ENCODE data around the gene MEST. TPM values are rescaled to one million over a fixed set of nuclear protein-coding genes. Genes with fewer than 3 reads are reported as not detected.

MEST gene
- polyA plus RNA-seq, 3 donors: 1.1 to 3.1 (median 1.8) TPM

- H3K9me3 ChIP-seq (replicated peaks in 1 of 2; ENCODE audit: control insufficient read depth in 1 of 2, insufficient read depth in 1 of 2, low read length in 2 of 2): peaks cover 0 to 9% of the 10 kb centered on the region in 2 donors
- peak overlapping the region; percentile 53 for H3K9ac ChIP-seq (ENCODE audit: insufficient read depth, low read length, poor library complexity, severe bottlenecking)
- no peaks in the 10 kb centered on the region for H3K79me2 ChIP-seq (ENCODE audit: insufficient read depth, low read length)
- H3K4me2 ChIP-seq (replicated peaks; ENCODE audit: extremely low read depth, low read length, poor library complexity, severe bottlenecking): peak overlapping the region; percentile 95
- Mint-ChIP-seq H3K4me1 (peaks cover 38% of the 10 kb centered on the region), H3K27ac (peak overlapping the region in 4 of 7 donors; percentile 27 to 58 (median 47)), H3K27me3 (ENCODE audit: low read depth in 3 of 3) (peaks cover 27 to 40% (median 33%) of the 10 kb centered on the region in 3 donors), H3K4me3 (peak overlapping the region; percentile 90 to 93), H3K9me3 (peaks cover 4 to 11% (median 7%) of the 10 kb centered on the region in 7 donors), H3K36me3 (peaks cover 0 to 4% of the 10 kb centered on the region in 2 donors)
- peak in 2 of 3 donors; percentile 40 to 56 for DNase-seq
- WGBS (ENCODE audit: insufficient coverage): under 1% methylated on average over 62 of the region's 67 CpGs
- peaks cover 33 to 37% of the 10 kb centered on the region in 2 donors for H3K4me1 ChIP-seq (ENCODE audit: control insufficient read depth in 1 of 2, insufficient read depth in 2 of 2, low read length in 2 of 2)
- no peak overlapping the region for H3K27ac ChIP-seq (ENCODE audit: low read depth in 1 of 2, low read length in 2 of 2)
- H4K20me1 ChIP-seq (ENCODE audit: insufficient read depth, low read length): no peaks in the 10 kb centered on the region
- intact Hi-C loops (cut with micrococcal nuclease): no loop called here
- H3K4me3 ChIP-seq (replicated peaks in 1 of 3; ENCODE audit: low read depth in 2 of 3, low read length in 3 of 3): peak overlapping the region; percentile 55 to 83 (median 82)
- peak overlapping the region; percentile 99 for H2AFZ ChIP-seq (ENCODE audit: insufficient read depth, low read depth, low read length, poor library complexity, severe bottlenecking)
- H3K27me3 ChIP-seq (ENCODE audit: control insufficient read depth in 2 of 2, insufficient read depth in 2 of 2, low read length in 2 of 2): peaks cover 2 to 32% of the 10 kb centered on the region in 2 donors
- peak; percentile 89 for TF ChIP-seq CTCF (IDR thresholded peaks at IDR 0.05)
- H3K36me3 ChIP-seq (replicated peaks in 1 of 2; ENCODE audit: control insufficient read depth in 1 of 2, insufficient read depth in 2 of 2, low read length in 2 of 2): no peaks in the 10 kb centered on the region
Observed at GRCh38 chr7:130486114-130486953, 5.6 kb upstream of the MEST start.

- Mint-ChIP-seq H3K9me3 (peaks cover 9 to 15% (median 12%) of the 10 kb centered on the region in 7 donors), H3K27ac (peak overlapping the region in 2 of 7 donors; percentile 21 to 32), H3K36me3 (peaks cover 0 to 4% of the 10 kb centered on the region in 2 donors), H3K27me3 (ENCODE audit: low read depth in 3 of 3) (peaks cover 32 to 47% (median 39%) of the 10 kb centered on the region in 3 donors), H3K4me3 (peak overlapping the region; percentile 90 to 93), H3K4me1 (peaks cover 40% of the 10 kb centered on the region)
- Histone ChIP-seq H3K4me3 (replicated peaks in 1 of 3; ENCODE audit: low read depth in 2 of 3, low read length in 3 of 3) (peak overlapping the region; percentile 55 to 83 (median 82)), H3K9me3 (replicated peaks in 1 of 2; ENCODE audit: control insufficient read depth in 1 of 2, insufficient read depth in 1 of 2, low read length in 2 of 2) (peaks cover 0 to 14% of the 10 kb centered on the region in 2 donors), H3K27ac (ENCODE audit: low read depth in 1 of 2, low read length in 2 of 2) (no peak overlapping the region), H4K20me1 (ENCODE audit: insufficient read depth, low read length) (no peaks in the 10 kb centered on the region), H3K4me1 (ENCODE audit: control insufficient read depth in 1 of 2, insufficient read depth in 2 of 2, low read length in 2 of 2) (peaks cover 38 to 39% of the 10 kb centered on the region in 2 donors), H2AFZ (ENCODE audit: insufficient read depth, low read depth, low read length, poor library complexity, severe bottlenecking) (peak overlapping the region; percentile 99), H3K79me2 (ENCODE audit: insufficient read depth, low read length) (no peaks in the 10 kb centered on the region), H3K27me3 (ENCODE audit: control insufficient read depth in 2 of 2, insufficient read depth in 2 of 2, low read length in 2 of 2) (peaks cover 2 to 37% of the 10 kb centered on the region in 2 donors), H3K36me3 (replicated peaks in 1 of 2; ENCODE audit: control insufficient read depth in 1 of 2, insufficient read depth in 2 of 2, low read length in 2 of 2) (no peaks in the 10 kb centered on the region), H3K4me2 (replicated peaks; ENCODE audit: extremely low read depth, low read length, poor library complexity, severe bottlenecking) (peak overlapping the region; percentile 95), H3K9ac (ENCODE audit: insufficient read depth, low read length, poor library complexity, severe bottlenecking) (peak overlapping the region; percentile 53)
- peak in 1 of 3 donors; percentile 9 for DNase-seq
- WGBS (ENCODE audit: insufficient coverage): 0% methylated on average over 4 of the region's 6 CpGs
- TF ChIP-seq CTCF (IDR thresholded peaks at IDR 0.05): no peak
- intact Hi-C loops (cut with micrococcal nuclease): no loop called here
Observed at GRCh38 chr7:130486954-130487436, 4.9 kb upstream of the MEST start.
